GM18907 (cell line): ENCODE measurements around the gene CNPPD1.
A peak's percentile ranks its signal among the peaks of the same experiment; 100 is the strongest.

Source experiments
- ATAC-seq: cut with Tn5 transposase; IDR thresholded peaks from one replicate; pipeline ENCODE4 v1.9.1; 2021; ENCODE audit warnings: mild to moderate bottlenecking, moderate library complexity; ENCODE audit not compliant: unreplicated experiment

The CNPPD1 gene

GRCh38 chr2:219181531-219181930, 4.8 kb upstream of the CNPPD1 start:
- no peak for ATAC-seq

DNA sequence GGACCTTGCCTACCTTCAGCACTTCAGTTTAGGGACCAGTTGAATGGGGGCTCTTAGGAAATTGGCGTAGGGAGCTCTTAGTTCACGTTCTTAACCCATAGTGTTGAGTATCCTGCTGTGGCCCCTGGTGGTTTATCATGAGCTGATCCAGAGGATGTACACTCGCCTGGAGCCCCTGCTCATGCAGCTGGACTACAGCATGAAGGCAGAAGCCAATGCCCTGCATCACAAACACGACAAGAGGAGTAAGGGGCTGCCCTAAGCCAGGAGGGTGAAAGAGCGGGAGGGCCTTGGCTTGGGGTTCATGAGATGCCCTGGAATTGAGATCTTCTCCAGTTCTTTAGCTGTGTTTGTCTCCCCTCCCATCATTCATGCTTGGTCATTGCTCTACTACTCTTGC, 4.2 kb upstream of the CNPPD1 start:
- ATAC-seq = no peak

GRCh38 chr2:219179601-219180465, 3.1 kb upstream of the CNPPD1 start:
- no peak for ATAC-seq

GRCh38 chr2:219178377-219179175, 1.9 kb upstream of the CNPPD1 start:
- ATAC-seq = peak; percentile 18

- peak; percentile 47 for ATAC-seq
Measured at GRCh38 chr2:219177552-219178376, 1.0 kb upstream of the CNPPD1 start, which contains the start of gene RETREG2. TSS of gene RETREG2 (plus strand) at chr2:219178275. CDS start at chr2:219178353, 78 bp downstream.

- ATAC-seq = peak; percentile 41
Measured at GRCh38 chr2:219175928-219176817, 552 bp downstream of the CNPPD1 start.

- no peak for ATAC-seq
Measured at GRCh38 chr2:219175486-219175885, 1.2 kb downstream of the CNPPD1 start.

DNA sequence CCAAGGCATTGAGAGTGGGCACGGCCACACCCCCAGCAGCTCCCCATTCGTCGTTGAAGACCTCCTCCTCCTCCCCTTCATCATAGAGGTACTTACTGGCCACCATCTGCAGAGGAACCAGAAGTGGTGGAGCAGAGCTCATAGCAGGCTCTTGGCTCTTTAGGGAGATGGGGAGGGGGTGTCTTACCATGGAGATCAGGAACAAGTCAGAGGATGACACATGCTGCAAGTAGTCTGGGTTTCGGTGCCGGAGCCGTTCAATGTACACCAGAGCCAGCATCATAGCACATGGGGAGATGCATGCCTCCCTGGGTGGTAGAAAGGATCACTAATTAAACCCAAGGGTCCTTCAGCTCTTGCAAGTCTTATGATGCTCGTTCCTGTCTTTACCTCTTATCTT, 1.9 kb downstream of the CNPPD1 start:
- ATAC-seq = no peak

DNA sequence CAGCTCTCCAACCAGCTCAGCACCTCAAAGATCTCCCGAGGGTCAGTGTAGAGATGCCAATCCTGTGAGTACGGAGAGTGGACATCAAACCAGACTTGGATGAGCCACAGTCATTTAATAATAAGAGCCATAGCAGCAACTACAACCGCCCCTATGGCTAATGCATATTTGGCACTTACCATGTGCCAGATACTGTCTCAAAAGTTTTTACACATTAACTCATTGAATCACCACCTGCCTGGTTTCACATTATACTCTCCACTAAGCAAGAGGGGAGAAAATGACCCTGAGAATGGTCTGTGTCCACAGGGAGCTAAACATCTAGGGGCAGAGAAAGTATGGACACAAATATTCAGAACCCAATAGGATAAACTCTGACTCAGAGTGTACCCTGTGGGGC, 2.6 kb downstream of the CNPPD1 start:
- ATAC-seq = no peak

DNA sequence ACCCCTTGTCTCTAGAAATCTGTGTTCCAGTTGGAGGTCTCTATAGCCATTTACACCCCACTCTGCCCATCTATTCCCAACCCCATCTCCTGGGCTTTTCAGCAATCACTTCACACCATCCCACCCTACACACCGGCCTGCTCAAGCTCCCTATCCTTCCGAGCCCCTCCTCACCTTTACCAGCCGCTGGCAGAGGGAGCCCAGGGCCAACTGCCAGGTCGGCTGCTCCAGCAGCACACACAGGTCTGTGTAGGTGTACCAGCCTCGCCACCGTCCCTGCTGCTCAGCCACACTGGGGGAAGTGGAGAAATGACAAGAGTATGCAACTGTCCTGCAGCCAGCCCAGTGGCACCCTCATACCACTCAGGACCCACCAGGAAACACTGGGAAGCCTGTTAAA, 3.5 kb downstream of the CNPPD1 start:
- ATAC-seq = no peak

- no peak for ATAC-seq
Measured at GRCh38 chr2:219172231-219173154, 4.2 kb downstream of the CNPPD1 start.

- no peak for ATAC-seq
Measured at GRCh38 chr2:219171231-219171651, 5.5 kb downstream of the CNPPD1 start.

GRCh38 chr2:219169930-219170654, 6.6 kb downstream of the CNPPD1 start, which contains the start of gene SLC23A3:
TSS of gene SLC23A3 (minus strand) at chr2:219170029. CDS start at chr2:219169984, 45 bp downstream.
- no peak for ATAC-seq

DNA sequence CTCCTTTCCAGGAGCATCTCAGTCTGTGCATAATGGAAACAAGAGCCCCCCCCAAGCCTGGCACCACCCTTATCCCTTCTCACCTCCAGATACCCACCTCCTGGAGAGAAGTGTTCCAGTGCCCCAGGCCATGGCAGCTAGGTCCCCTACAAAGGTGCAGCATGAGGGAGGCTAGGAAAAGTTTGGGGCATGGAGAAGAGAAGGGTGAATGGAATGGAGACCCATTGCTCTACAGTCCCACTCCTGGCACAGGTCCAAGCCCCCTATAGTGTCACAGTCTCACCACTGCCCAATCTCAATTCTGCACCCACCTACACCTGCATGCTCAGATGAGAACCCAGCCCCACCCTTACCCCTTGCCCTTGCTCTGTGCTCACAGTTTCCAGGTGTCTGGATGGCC, 7.8 kb downstream of the CNPPD1 start:
- no peak for ATAC-seq

- ATAC-seq = no peak
Measured at GRCh38 chr2:219168526-219168925, 8.2 kb downstream of the CNPPD1 start.

DNA sequence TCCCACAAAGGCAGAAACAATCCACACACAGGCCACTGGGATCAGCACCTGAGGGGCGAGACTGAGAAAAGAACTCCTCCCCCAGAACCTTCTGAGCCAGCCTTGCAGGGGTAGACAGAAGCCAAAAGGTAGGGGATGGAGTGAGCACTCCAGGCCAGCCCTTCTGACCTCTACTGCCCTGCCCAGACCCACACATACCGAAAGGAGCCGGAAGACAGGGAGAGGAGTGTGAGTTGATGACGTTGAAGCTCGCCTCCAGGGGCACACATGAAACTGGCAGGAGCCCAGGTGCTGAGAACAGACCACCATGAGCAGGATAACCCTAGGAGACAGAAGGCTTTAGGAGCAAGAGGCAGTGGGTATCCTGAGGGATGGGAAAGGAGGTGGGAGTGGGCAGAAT, 8.7 kb downstream of the CNPPD1 start:
- ATAC-seq = no peak

- no peak for ATAC-seq
Measured at GRCh38 chr2:219165058-219165911, 11.4 kb downstream of the CNPPD1 start.
